ENCODE results near the gene DOCK1.

DOCK1 gene

GRCh38 chr10:126924915-126925300 lies 19.7 kb downstream of the DOCK1 start:
- Histone ChIP-seq H3K4me3 (ENCODE audit: low read depth, low read length) (no peak overlapping the region), H3K9me3 (ENCODE audit: severe bottlenecking) (no peaks in the 10 kb centered on the region), H3K27ac (no peak overlapping the region), H3K36me3 (no peaks in the 10 kb centered on the region), H3K27me3 (ENCODE audit: insufficient read depth, low read depth, severe bottlenecking) (no peaks in the 10 kb centered on the region)
- TF ChIP-seq CTCF (IDR thresholded peaks at IDR 0.05; ENCODE audit: low read depth, low read length) = no peak
- DNase-seq = no peak

- H3K36me3 ChIP-seq = no peaks in the 10 kb centered on the region
Measured at GRCh38 chr10:126926568-126926967, 21.3 kb downstream of the DOCK1 start.

DNA sequence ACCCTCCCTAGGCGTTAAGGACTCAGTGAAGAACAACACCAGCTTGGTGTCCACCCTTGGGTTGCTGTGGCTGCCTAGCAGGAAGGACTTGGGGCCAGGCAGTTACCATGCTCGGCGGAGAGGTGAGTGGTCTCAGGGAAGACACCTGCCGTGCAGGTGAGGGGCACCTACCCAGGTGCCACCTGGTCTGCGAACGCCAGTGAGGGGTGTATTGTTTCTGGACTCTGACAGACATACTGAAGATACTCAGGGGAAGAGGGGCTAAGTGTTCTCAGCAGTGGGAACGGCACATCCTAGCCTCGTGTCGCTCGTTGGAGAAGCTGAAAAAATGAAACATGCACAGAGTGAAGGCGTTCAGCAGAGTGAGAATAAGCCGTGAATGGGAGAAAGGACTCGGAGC lies 22.6 kb downstream of the DOCK1 start:
- H3K36me3 ChIP-seq = no peaks in the 10 kb centered on the region
- no peak for TF ChIP-seq CTCF (IDR thresholded peaks at IDR 0.05; ENCODE audit: low read depth, low read length)
- no peak for DNase-seq
- peak overlapping the region; percentile 40; the same call in 1 of the 2 replicates for H3K27ac ChIP-seq
- H3K27me3 ChIP-seq (ENCODE audit: insufficient read depth, low read depth, severe bottlenecking) = no peaks in the 10 kb centered on the region
- H3K4me3 ChIP-seq (ENCODE audit: low read depth, low read length) = no peak overlapping the region; the same call in 1 of the 2 replicates
- no peaks in the 10 kb centered on the region for H3K9me3 ChIP-seq (ENCODE audit: severe bottlenecking)

More at GRCh38 chr10:126926568-126926967, 21.3 kb downstream of the DOCK1 start:
- TF ChIP-seq CTCF (IDR thresholded peaks at IDR 0.05; ENCODE audit: low read depth, low read length) = no peak
- H3K27ac ChIP-seq = no peak overlapping the region
- H3K27me3 ChIP-seq (ENCODE audit: insufficient read depth, low read depth, severe bottlenecking) = no peaks in the 10 kb centered on the region
- no peak overlapping the region for H3K4me3 ChIP-seq (ENCODE audit: low read depth, low read length)
- no peaks in the 10 kb centered on the region for H3K9me3 ChIP-seq (ENCODE audit: severe bottlenecking)
- no peak for DNase-seq

DNA sequence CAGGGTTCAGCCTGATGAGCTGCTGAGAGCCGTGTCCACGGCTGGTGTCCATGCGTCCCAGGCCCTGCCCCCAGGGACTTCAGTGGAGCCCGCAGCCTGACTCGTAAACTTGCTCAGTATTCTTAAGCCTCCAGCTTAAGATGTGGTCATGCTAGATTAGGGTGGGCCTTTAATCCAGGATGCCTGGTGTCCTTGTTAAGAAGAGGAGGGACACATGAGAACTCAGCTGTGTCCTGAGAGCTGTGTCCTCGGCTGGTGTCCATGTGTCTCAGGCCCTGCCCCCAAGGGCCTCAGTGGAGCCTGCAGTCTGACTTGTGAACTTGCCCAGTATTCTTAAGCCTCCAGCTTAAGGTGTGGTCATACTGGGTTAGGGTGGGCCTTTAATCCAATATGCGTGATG lies 23.0 kb downstream of the DOCK1 start:
- Histone ChIP-seq H3K27me3 (ENCODE audit: insufficient read depth, low read depth, severe bottlenecking) (no peaks in the 10 kb centered on the region), H3K36me3 (no peaks in the 10 kb centered on the region), H3K4me3 (ENCODE audit: low read depth, low read length) (no peak overlapping the region; the same call in 1 of the 2 replicates), H3K9me3 (ENCODE audit: severe bottlenecking) (no peaks in the 10 kb centered on the region), H3K27ac (peak overlapping the region; percentile 62)
- no peak for TF ChIP-seq CTCF (IDR thresholded peaks at IDR 0.05; ENCODE audit: low read depth, low read length)
- DNase-seq = peak; percentile 89

DNA sequence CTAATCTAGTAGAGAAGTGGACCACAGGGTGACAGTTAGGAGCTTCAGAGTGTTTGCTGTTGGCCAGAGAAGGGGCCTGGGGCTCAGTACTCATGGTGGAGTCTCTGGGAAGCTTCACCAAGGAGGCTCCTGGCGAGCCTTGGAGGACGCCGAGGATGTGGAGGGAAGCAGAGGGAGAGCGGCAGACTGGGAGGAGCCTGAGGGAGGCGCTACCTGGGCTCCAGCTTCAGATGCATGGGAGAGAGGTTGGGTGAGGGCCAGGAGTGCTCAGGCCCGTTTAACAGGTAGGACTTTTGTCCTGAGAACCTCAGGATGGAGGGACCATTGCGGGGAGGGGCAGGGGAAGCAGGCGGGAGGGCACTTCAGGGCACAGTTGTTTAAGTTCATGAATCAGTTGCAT lies 24.2 kb downstream of the DOCK1 start:
- H3K9me3 ChIP-seq (ENCODE audit: severe bottlenecking) = no peaks in the 10 kb centered on the region

More for the DNA sequence above, 24.2 kb downstream of the DOCK1 start:
- Histone ChIP-seq H3K27ac (no peak overlapping the region), H3K27me3 (ENCODE audit: insufficient read depth, low read depth, severe bottlenecking) (no peaks in the 10 kb centered on the region), H3K36me3 (no peaks in the 10 kb centered on the region), H3K4me3 (ENCODE audit: low read depth, low read length) (no peak overlapping the region)
- TF ChIP-seq CTCF (IDR thresholded peaks at IDR 0.05; ENCODE audit: low read depth, low read length) = no peak
- no peak for DNase-seq

Measured in WERI-Rb-1 (cell line).